Measurements from ENCODE around the gene CYP17A1.

- TF ChIP-seq POLR2A (IDR thresholded peaks at IDR 0.05) = no peak
- no peak for TF ChIP-seq CTCF (IDR thresholded peaks at IDR 0.05)
Observed at GRCh38 chr10:102813017-102813541, 24.1 kb downstream of the CYP17A1 start.
